Activated naive CD8-positive, alpha-beta T cell treated with anti-CD3 and anti-CD28 coated beads for 36 hours (primary cell): Measurements from ENCODE around the gene SH3YL1. TPM values are rescaled to one million over a fixed set of nuclear protein-coding genes. Genes with fewer than 3 reads are reported as not detected.
A peak's percentile ranks its signal among the peaks of the same experiment; 100 is the strongest.

Experiments
- DNase-seq: peaks from one replicate; pipeline ENCODE4 v3.0.0; 2021
- H3K27ac Mint-ChIP-seq: one replicate; pipeline ENCODE4 v1.8.0; 2022; ENCODE audit warnings: mild to moderate bottlenecking, moderate library complexity, mixed read lengths
- H3K27me3 Mint-ChIP-seq: one replicate; pipeline ENCODE4 v1.8.0; 2022; ENCODE audit warnings: mild to moderate bottlenecking, mixed read lengths
- H3K36me3 Mint-ChIP-seq: one replicate; pipeline ENCODE4 v1.8.0; 2021; ENCODE audit warnings: mild to moderate bottlenecking, mixed read lengths
- H3K4me1 Mint-ChIP-seq: one replicate; pipeline ENCODE4 v1.8.0; 2021; ENCODE audit warnings: mixed read lengths
- H3K4me3 Mint-ChIP-seq: one replicate; pipeline ENCODE4 v1.8.0; 2022; ENCODE audit warnings: mild to moderate bottlenecking, moderate library complexity, mixed read lengths
- H3K9me3 Mint-ChIP-seq: one replicate; pipeline ENCODE4 v1.8.0; 2022; ENCODE audit warnings: mixed read lengths
- total RNA-seq, 2 experiments: library from RNA; stranded (reverse); gene quantifications; one replicate each; pipeline ENCODE4 v1.2.3, GENCODE V29; 2021

The SH3YL1 gene, protein sequence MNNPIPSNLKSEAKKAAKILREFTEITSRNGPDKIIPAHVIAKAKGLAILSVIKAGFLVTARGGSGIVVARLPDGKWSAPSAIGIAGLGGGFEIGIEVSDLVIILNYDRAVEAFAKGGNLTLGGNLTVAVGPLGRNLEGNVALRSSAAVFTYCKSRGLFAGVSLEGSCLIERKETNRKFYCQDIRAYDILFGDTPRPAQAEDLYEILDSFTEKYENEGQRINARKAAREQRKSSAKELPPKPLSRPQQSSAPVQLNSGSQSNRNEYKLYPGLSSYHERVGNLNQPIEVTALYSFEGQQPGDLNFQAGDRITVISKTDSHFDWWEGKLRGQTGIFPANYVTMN
- 10 to 100 TPM; 15.8 to 17.9 TPM for total RNA-seq

GRCh38 chr2:263774-264492 lies at the start of gene SH3YL1:
TSS of gene SH3YL1 (minus strand) at chr2:264032. CDS start at chr2:263984, 48 bp downstream.
- H3K27ac Mint-ChIP-seq = peak within 1 kb of the TSS; percentile 97
- peak; percentile 53 for DNase-seq
- H3K27me3 Mint-ChIP-seq = no peaks in the 10 kb centered on the region
- H3K4me1 Mint-ChIP-seq = peaks cover 32% of the 10 kb centered on the region
- H3K36me3 Mint-ChIP-seq = peaks cover 28% of the 10 kb centered on the region
- H3K9me3 Mint-ChIP-seq = peaks cover 4% of the 10 kb centered on the region
- peak within 1 kb of the TSS; percentile 91 for H3K4me3 Mint-ChIP-seq

GRCh38 chr2:310994-311393 lies 47.2 kb upstream of the SH3YL1 start:
- no peak for DNase-seq
- H3K9me3 Mint-ChIP-seq = no peaks in the 10 kb centered on the region
- H3K4me3 Mint-ChIP-seq = no peak overlapping the region
- H3K27ac Mint-ChIP-seq = no peak overlapping the region
- peaks cover 10% of the 10 kb centered on the region for H3K27me3 Mint-ChIP-seq
- H3K4me1 Mint-ChIP-seq = no peaks in the 10 kb centered on the region
- no peaks in the 10 kb centered on the region for H3K36me3 Mint-ChIP-seq

GRCh38 chr2:309954-310510 lies 46.2 kb upstream of the SH3YL1 start:
- H3K27me3 Mint-ChIP-seq = peaks cover 4% of the 10 kb centered on the region
- no peak for DNase-seq
- H3K4me3 Mint-ChIP-seq = no peak overlapping the region
- H3K36me3 Mint-ChIP-seq = no peaks in the 10 kb centered on the region
- H3K4me1 Mint-ChIP-seq = no peaks in the 10 kb centered on the region
- no peaks in the 10 kb centered on the region for H3K9me3 Mint-ChIP-seq
- H3K27ac Mint-ChIP-seq = no peak overlapping the region

DNA sequence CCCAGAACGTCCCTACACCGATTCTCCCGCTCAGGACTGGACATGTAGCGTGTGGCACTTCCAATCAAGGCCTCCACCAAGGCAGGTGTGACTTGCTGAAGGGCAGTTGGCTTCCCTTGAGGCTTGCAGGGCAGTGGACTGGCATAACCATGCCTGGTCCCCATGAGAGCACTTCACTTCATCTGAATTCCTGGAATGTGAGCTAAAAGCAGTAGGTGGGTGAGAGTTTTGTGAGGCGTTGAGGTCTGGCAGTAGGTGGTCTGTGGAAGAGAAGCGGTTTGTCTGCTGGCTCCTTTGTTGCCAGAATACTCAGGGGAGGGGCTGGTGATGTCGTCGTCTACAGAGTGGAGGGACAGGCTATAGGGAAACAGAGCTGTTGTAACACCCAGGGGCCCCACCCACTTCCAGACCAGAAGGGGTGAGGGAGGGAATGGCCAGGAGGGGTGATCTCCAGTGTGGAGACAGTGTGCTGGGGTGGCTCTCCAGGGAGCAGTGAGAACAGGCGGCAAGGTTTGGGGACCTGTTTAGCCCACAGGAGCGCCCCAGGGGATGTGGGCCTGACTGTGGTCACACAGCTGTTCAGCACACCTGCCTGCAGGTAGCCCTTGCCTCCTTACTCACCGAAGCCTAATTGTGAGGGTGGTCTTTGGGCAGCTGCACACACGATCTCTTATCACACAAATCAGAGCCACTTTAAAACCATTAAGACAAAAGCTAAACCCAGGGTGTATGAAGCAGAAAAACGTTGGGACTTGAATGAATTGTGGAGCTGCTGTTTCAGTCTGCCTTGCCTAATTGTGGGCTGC lies 45.5 kb upstream of the SH3YL1 start:
- Mint-ChIP-seq H3K9me3 (no peaks in the 10 kb centered on the region), H3K4me3 (no peak overlapping the region), H3K27me3 (peaks cover 4% of the 10 kb centered on the region), H3K4me1 (no peaks in the 10 kb centered on the region), H3K27ac (no peak overlapping the region), H3K36me3 (no peaks in the 10 kb centered on the region)
- DNase-seq = no peak

DNA sequence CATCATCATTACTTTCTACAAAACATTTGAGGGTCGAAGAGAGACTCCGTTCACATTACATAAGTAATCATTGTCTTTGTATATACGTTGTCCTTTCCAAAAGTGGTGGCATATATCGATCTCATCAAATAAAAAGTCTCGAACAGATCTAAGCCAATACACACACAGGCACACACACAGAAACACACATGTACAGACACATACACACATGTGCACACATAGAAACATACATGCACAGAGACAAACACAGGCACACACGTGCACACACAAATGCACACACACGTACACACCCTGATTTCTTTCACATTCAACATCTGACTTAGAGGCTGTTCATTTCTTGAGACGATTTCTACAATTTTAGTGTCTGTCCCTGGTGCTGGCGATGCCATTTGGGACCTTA lies 41.5 kb upstream of the SH3YL1 start:
- no peaks in the 10 kb centered on the region for H3K36me3 Mint-ChIP-seq
- H3K4me1 Mint-ChIP-seq = no peaks in the 10 kb centered on the region
- H3K9me3 Mint-ChIP-seq = peaks cover 4% of the 10 kb centered on the region
- H3K27ac Mint-ChIP-seq = no peak overlapping the region
- H3K27me3 Mint-ChIP-seq = no peaks in the 10 kb centered on the region
- no peak for DNase-seq
- H3K4me3 Mint-ChIP-seq = no peak overlapping the region

GRCh38 chr2:296354-296753 lies 32.5 kb upstream of the SH3YL1 start:
- H3K27ac Mint-ChIP-seq = no peak overlapping the region
- no peaks in the 10 kb centered on the region for H3K36me3 Mint-ChIP-seq
- peaks cover 16% of the 10 kb centered on the region for H3K27me3 Mint-ChIP-seq
- H3K9me3 Mint-ChIP-seq = peaks cover 6% of the 10 kb centered on the region
- no peak for DNase-seq
- no peaks in the 10 kb centered on the region for H3K4me1 Mint-ChIP-seq
- H3K4me3 Mint-ChIP-seq = no peak overlapping the region

DNA sequence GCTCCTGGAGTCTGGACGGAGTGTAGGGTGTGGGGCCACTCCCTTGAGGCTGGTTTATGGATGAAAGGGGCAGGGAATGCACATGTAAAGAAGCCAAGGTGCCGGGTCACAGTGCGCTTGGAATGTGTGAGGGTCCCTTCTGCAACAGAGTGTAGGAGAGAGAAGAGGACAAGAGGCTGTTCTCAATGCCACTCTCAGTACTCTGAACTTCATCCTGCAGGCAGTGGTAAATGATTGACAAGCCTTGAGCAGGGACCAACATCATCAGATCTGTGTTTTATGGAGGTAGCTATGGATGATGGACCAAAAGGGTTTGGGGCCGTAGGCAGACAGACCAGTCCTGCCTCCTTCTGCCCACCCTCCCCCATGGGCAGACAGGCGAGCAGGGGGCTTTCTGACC lies 31.3 kb upstream of the SH3YL1 start:
- Mint-ChIP-seq H3K27ac (no peak overlapping the region), H3K9me3 (peaks cover 4% of the 10 kb centered on the region), H3K27me3 (peaks cover 21% of the 10 kb centered on the region), H3K4me3 (no peak overlapping the region), H3K4me1 (peaks cover 1% of the 10 kb centered on the region), H3K36me3 (no peaks in the 10 kb centered on the region)
- no peak for DNase-seq

DNA sequence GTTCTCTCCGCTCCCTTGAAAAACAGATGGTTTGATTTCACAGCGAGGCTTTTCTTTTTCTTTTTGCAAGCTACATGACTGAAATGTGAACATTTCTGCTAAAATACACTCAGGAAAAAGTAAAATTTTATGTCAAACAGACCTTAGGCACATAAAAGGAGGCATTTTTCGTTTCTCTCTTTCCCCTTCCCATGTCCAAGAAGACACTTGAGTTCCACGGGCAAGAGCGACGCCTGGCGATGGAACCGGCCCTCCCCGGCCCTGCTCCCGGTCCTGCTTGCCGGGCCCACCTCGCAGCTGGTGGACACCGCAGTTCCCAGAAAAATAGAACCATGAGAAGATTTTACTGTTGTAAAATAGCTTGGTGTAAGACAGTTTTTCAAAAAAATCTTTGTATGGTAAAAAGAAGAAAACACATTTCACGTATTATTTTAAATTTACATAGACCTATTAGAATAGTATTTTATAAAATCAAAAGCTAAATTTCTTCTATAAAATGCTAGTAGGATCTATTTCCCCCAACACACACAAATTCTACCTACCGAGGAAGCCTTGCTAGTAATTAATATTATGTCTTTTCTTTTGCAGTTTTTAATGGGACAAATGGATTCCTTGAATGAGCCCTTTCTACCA lies 26.4 kb upstream of the SH3YL1 start:
- Mint-ChIP-seq H3K27me3 (peaks cover 29% of the 10 kb centered on the region), H3K9me3 (no peaks in the 10 kb centered on the region), H3K36me3 (no peaks in the 10 kb centered on the region), H3K27ac (no peak overlapping the region), H3K4me3 (peak overlapping the region; percentile 67), H3K4me1 (peaks cover 7% of the 10 kb centered on the region)
- peak; percentile 32 for DNase-seq

- H3K27ac Mint-ChIP-seq = no peak overlapping the region
- no peaks in the 10 kb centered on the region for H3K36me3 Mint-ChIP-seq
- H3K27me3 Mint-ChIP-seq = peaks cover 29% of the 10 kb centered on the region
- H3K9me3 Mint-ChIP-seq = no peaks in the 10 kb centered on the region
- H3K4me3 Mint-ChIP-seq = peak overlapping the region; percentile 67
- peaks cover 7% of the 10 kb centered on the region for H3K4me1 Mint-ChIP-seq
- DNase-seq = peak; percentile 11
These were observed 25.7 kb upstream of the SH3YL1 start for GRCh38 chr2:289362-290089.

GRCh38 chr2:288758-289361 lies 25.0 kb upstream of the SH3YL1 start:
- Mint-ChIP-seq H3K27me3 (peaks cover 29% of the 10 kb centered on the region), H3K9me3 (no peaks in the 10 kb centered on the region), H3K36me3 (no peaks in the 10 kb centered on the region), H3K4me3 (no peak overlapping the region), H3K27ac (no peak overlapping the region), H3K4me1 (peaks cover 7% of the 10 kb centered on the region)
- no peak for DNase-seq

DNA sequence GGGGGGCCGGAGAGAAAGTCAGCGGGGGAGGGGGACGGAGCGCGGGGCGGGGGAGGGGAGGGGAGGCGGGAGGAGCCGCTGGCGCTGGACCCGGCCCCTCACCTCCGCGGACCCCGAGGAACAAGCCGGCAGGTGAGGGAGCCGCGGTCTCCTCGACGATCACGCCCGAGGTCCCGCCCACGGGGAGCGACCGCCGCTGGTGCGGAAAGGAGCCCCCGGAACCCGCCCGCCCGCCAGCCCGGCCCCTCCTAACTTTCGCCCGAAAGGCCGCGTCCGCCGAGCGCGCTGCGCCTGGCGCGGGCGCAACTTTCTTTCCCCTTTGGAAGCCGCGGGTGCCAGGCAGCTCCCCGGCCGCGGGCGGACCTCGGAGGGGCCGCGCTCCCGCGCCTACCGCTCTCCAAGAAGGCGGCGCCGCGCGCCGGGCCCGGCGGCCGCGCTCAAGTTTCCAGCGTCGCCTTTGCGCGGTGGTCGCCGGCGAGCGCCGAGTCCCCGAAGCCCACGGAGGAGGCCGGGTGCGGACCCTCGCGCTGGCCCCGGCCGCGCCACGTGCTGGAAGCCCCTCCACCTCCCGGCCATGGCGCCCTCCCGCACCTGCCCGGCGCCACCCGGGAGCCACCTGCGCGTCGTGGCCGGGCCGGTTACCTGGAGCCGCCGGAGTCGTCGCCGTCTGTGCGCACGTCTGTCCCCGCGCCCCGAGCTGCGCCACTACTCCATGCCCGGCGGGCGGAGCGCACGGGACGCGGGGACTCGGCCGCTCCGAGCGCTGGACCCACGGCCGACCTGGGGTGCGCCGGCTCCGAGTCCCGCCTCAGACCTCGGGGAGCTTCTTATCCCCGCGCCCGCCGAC lies 24.3 kb upstream of the SH3YL1 start, which contains the start of gene ALKAL2:
Gene ALKAL2, minus strand, starts transcription at position 181 of the 847 bp plus-strand sequence. CDS start 256 bp downstream, outside the sequence.
- no peak within 1 kb of the TSS for H3K4me3 Mint-ChIP-seq
- H3K36me3 Mint-ChIP-seq = no peaks in the 10 kb centered on the region
- no peak within 1 kb of the TSS for H3K27ac Mint-ChIP-seq
- H3K9me3 Mint-ChIP-seq = no peaks in the 10 kb centered on the region
- DNase-seq = peak; percentile 31
- H3K27me3 Mint-ChIP-seq = peaks cover 29% of the 10 kb centered on the region
- peaks cover 7% of the 10 kb centered on the region for H3K4me1 Mint-ChIP-seq

DNA sequence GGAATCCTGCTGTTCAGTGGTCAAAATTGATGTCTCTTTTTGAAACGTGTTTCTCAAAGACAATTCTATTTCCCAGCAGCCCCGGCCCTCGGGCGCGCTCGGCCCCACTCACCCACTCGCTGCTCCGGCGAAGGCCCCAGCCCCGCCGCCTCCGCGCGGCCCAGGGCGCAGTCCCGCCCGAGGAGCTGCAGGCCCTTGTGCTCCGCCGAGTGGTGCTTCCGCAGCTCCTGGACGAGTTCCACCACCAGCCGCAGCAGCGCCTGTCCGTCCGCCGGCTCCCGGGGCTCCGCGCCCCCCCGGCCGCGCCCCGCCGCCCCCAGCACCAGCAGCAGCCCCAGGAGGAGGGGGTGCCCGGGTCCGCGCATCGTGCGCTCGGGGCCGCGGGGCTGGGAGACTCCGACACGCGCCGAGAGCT lies 23.6 kb upstream of the SH3YL1 start:
- Mint-ChIP-seq H3K4me1 (peaks cover 7% of the 10 kb centered on the region), H3K27ac (no peak overlapping the region), H3K9me3 (no peaks in the 10 kb centered on the region), H3K27me3 (peaks cover 29% of the 10 kb centered on the region), H3K4me3 (no peak overlapping the region), H3K36me3 (no peaks in the 10 kb centered on the region)
- peak; percentile 34 for DNase-seq
